ENCODE data around the gene EBLN1. TPM values are rescaled to one million over a fixed set of nuclear protein-coding genes. Genes with fewer than 3 reads are reported as not detected.

Gene EBLN1
- total RNA-seq, 2 experiments from 2014 or later = not detected

- peak; percentile 33 for DNase-seq
- POLR2A ChIA-PET = no interaction called here
- CTCF ChIA-PET = interaction anchor here (1.4 kb wide), 1 partner anchor 15 kb away, joined by 4 read pairs; no protein-coding TSS in a partner anchor
- Mint-ChIP-seq H3K27ac (peak overlapping the region; percentile 48), H3K27me3 (ENCODE audit: low read depth) (no peaks in the 10 kb centered on the region), H3K4me1 (ENCODE audit: low read depth) (peaks cover 35% of the 10 kb centered on the region), H3K4me3 (no peak overlapping the region), H3K36me3 (ENCODE audit: low read depth) (peaks cover 2% of the 10 kb centered on the region), H3K9me3 (ENCODE audit: insufficient read depth) (no peaks in the 10 kb centered on the region)
- ATAC-seq = peak; percentile 71
These were observed 29.0 kb upstream of the EBLN1 start for GRCh38 chr10:22246680-22247391.

GRCh38 chr10:22245567-22245966 lies 27.8 kb upstream of the EBLN1 start:
- POLR2A ChIA-PET = no interaction called here
- no peak for ATAC-seq
- no peaks in the 10 kb centered on the region for H3K9me3 Mint-ChIP-seq (ENCODE audit: insufficient read depth)

GRCh38 chr10:22244855-22245254 lies 27.0 kb upstream of the EBLN1 start:
- Mint-ChIP-seq H3K4me3 (no peak overlapping the region), H3K27ac (no peak overlapping the region), H3K27me3 (ENCODE audit: low read depth) (peaks cover 5% of the 10 kb centered on the region), H3K36me3 (ENCODE audit: low read depth) (no peaks in the 10 kb centered on the region), H3K9me3 (ENCODE audit: insufficient read depth) (no peaks in the 10 kb centered on the region), H3K4me1 (ENCODE audit: low read depth) (peaks cover 19% of the 10 kb centered on the region)
- POLR2A ChIA-PET = no interaction called here
- CTCF ChIA-PET = interaction anchor here (1.3 to 1.5 kb wide), 3 partner anchors 14 to 246 kb away, joined by 3 to 5 read pairs (median 3); no protein-coding TSS in a partner anchor
- no peak for DNase-seq
- no peak for ATAC-seq

More at GRCh38 chr10:22245567-22245966, 27.8 kb upstream of the EBLN1 start:
- H3K4me3 Mint-ChIP-seq = no peak overlapping the region
- peaks cover under 1% of the 10 kb centered on the region for H3K36me3 Mint-ChIP-seq (ENCODE audit: low read depth)
- peaks cover 5% of the 10 kb centered on the region for H3K27me3 Mint-ChIP-seq (ENCODE audit: low read depth)
- H3K4me1 Mint-ChIP-seq (ENCODE audit: low read depth) = peaks cover 25% of the 10 kb centered on the region
- no peak for DNase-seq
- CTCF ChIA-PET = interaction anchor here (1.1 to 1.5 kb wide), 5 partner anchors 8 to 246 kb away, joined by 3 to 5 read pairs (median 3); no protein-coding TSS in a partner anchor
- H3K27ac Mint-ChIP-seq = no peak overlapping the region

- ChIA-PET CTCF (interaction anchor here (0.6 to 1.3 kb wide), 4 partner anchors 13 to 417 kb away, joined by 3 to 8 read pairs (median 3); no protein-coding TSS in a partner anchor), POLR2A (no interaction called here)
- peak; percentile 30 for DNase-seq
- Mint-ChIP-seq H3K9me3 (ENCODE audit: insufficient read depth) (no peaks in the 10 kb centered on the region), H3K27me3 (ENCODE audit: low read depth) (peaks cover 5% of the 10 kb centered on the region), H3K4me1 (ENCODE audit: low read depth) (peaks cover 19% of the 10 kb centered on the region), H3K4me3 (no peak overlapping the region), H3K36me3 (ENCODE audit: low read depth) (no peaks in the 10 kb centered on the region), H3K27ac (no peak overlapping the region)
- no peak for ATAC-seq
These were observed 26.2 kb upstream of the EBLN1 start for GRCh38 chr10:22244001-22244400.

GRCh38 chr10:22243321-22243720 lies 25.5 kb upstream of the EBLN1 start:
- no peak for DNase-seq
- H3K9me3 Mint-ChIP-seq (ENCODE audit: insufficient read depth) = no peaks in the 10 kb centered on the region
- no peak overlapping the region for H3K27ac Mint-ChIP-seq
- ATAC-seq = no peak
- POLR2A ChIA-PET = no interaction called here
- H3K4me3 Mint-ChIP-seq = no peak overlapping the region
- CTCF ChIA-PET = interaction anchor here (1.1 to 1.2 kb wide), 2 partner anchors 13 to 29 kb away, joined by 3 to 8 read pairs; no protein-coding TSS in a partner anchor
- H3K36me3 Mint-ChIP-seq (ENCODE audit: low read depth) = peaks cover 2% of the 10 kb centered on the region
- peaks cover 19% of the 10 kb centered on the region for H3K4me1 Mint-ChIP-seq (ENCODE audit: low read depth)
- peaks cover 5% of the 10 kb centered on the region for H3K27me3 Mint-ChIP-seq (ENCODE audit: low read depth)

GRCh38 chr10:22231260-22231659 lies 13.4 kb upstream of the EBLN1 start:
- DNase-seq (no peak), ATAC-seq (no peak)
- Mint-ChIP-seq H3K4me3 (no peak overlapping the region), H3K36me3 (ENCODE audit: low read depth) (peaks cover 3% of the 10 kb centered on the region), H3K27ac (no peak overlapping the region), H3K4me1 (ENCODE audit: low read depth) (peaks cover 20% of the 10 kb centered on the region), H3K9me3 (ENCODE audit: insufficient read depth) (no peaks in the 10 kb centered on the region), H3K27me3 (ENCODE audit: low read depth) (peaks cover 27% of the 10 kb centered on the region)
- CTCF ChIA-PET = interaction anchor here (1.3 to 1.9 kb wide), 3 partner anchors 12 to 84 kb away, joined by 5 to 8 read pairs (median 8); partner anchors contain the start of gene COMMD3
- POLR2A ChIA-PET = interaction anchor here (3.0 kb wide), 1 partner anchor 228 kb away, joined by 10 read pairs; the partner anchor contains the start of gene DNAJC1

- H3K27me3 Mint-ChIP-seq (ENCODE audit: low read depth) = peaks cover 26% of the 10 kb centered on the region
- ATAC-seq = peak; percentile 40
- no peaks in the 10 kb centered on the region for H3K9me3 Mint-ChIP-seq (ENCODE audit: insufficient read depth)
- DNase-seq = peak; percentile 62
- peak overlapping the region; percentile 94 for H3K27ac Mint-ChIP-seq
- ChIA-PET POLR2A (interaction anchor here (0.8 to 3.0 kb wide), 3 partner anchors 86 to 227 kb away, joined by 4 to 20 read pairs (median 10); partner anchors contain the start of genes COMMD3 and DNAJC1), CTCF (interaction anchor here (1.2 to 1.9 kb wide), 4 partner anchors 13 to 110 kb away, joined by 3 to 8 read pairs (median 6); partner anchors contain the start of gene COMMD3)
- peaks cover 3% of the 10 kb centered on the region for H3K36me3 Mint-ChIP-seq (ENCODE audit: low read depth)
- peak overlapping the region; percentile 81 for H3K4me3 Mint-ChIP-seq
- H3K4me1 Mint-ChIP-seq (ENCODE audit: low read depth) = peaks cover 20% of the 10 kb centered on the region
These were observed 12.5 kb upstream of the EBLN1 start for GRCh38 chr10:22230158-22230833.

GRCh38 chr10:22229802-22230157 lies 12.0 kb upstream of the EBLN1 start:
- ATAC-seq (no peak), DNase-seq (no peak)
- Mint-ChIP-seq H3K36me3 (ENCODE audit: low read depth) (peaks cover 3% of the 10 kb centered on the region), H3K4me1 (ENCODE audit: low read depth) (peaks cover 20% of the 10 kb centered on the region), H3K27me3 (ENCODE audit: low read depth) (peaks cover 26% of the 10 kb centered on the region), H3K27ac (peak overlapping the region; percentile 94), H3K9me3 (ENCODE audit: insufficient read depth) (no peaks in the 10 kb centered on the region), H3K4me3 (peak overlapping the region; percentile 81)
- CTCF ChIA-PET = interaction anchor here (1.2 to 1.9 kb wide), 3 partner anchors 14 to 110 kb away, joined by 3 to 8 read pairs (median 8); partner anchors contain the start of gene COMMD3
- POLR2A ChIA-PET = interaction anchor here (1.1 to 3.0 kb wide), 3 partner anchors 86 to 227 kb away, joined by 3 to 20 read pairs (median 10); partner anchors contain the start of genes COMMD3 and DNAJC1

- ChIA-PET POLR2A (interaction anchor here (0.6 to 3.0 kb wide), 7 partner anchors 25 to 238 kb away, joined by 3 to 20 read pairs (median 3); partner anchors contain the start of genes COMMD3 and DNAJC1), CTCF (interaction anchor here (0.6 to 2.2 kb wide), 10 partner anchors 10 to 265 kb away, joined by 3 to 9 read pairs (median 3); partner anchors contain the start of genes COMMD3, DNAJC1 and EBLN1)
- peak; percentile 87 for ATAC-seq
- peak; percentile 89 for DNase-seq
- peak overlapping the region; percentile 81 for H3K4me3 Mint-ChIP-seq
- H3K9me3 Mint-ChIP-seq (ENCODE audit: insufficient read depth) = no peaks in the 10 kb centered on the region
- peaks cover 25% of the 10 kb centered on the region for H3K27me3 Mint-ChIP-seq (ENCODE audit: low read depth)
- H3K4me1 Mint-ChIP-seq (ENCODE audit: low read depth) = peaks cover 20% of the 10 kb centered on the region
- peaks cover 3% of the 10 kb centered on the region for H3K36me3 Mint-ChIP-seq (ENCODE audit: low read depth)
- peak overlapping the region; percentile 94 for H3K27ac Mint-ChIP-seq
These were observed 11.4 kb upstream of the EBLN1 start for GRCh38 chr10:22228943-22229801.

GRCh38 chr10:22228167-22228938 lies 10.5 kb upstream of the EBLN1 start:
- Mint-ChIP-seq H3K9me3 (ENCODE audit: insufficient read depth) (no peaks in the 10 kb centered on the region), H3K27ac (peak overlapping the region; percentile 94), H3K27me3 (ENCODE audit: low read depth) (peaks cover 22% of the 10 kb centered on the region), H3K36me3 (ENCODE audit: low read depth) (peaks cover 3% of the 10 kb centered on the region), H3K4me1 (ENCODE audit: low read depth) (peaks cover 20% of the 10 kb centered on the region), H3K4me3 (peak overlapping the region; percentile 81)
- ChIA-PET CTCF (interaction anchor here (0.6 to 2.2 kb wide), 11 partner anchors 10 to 266 kb away, joined by 3 to 9 read pairs (median 3); partner anchors contain the start of genes COMMD3, DNAJC1 and EBLN1), POLR2A (interaction anchor here (0.9 to 3.0 kb wide), 5 partner anchors 26 to 225 kb away, joined by 3 to 20 read pairs (median 3); partner anchors contain the start of genes COMMD3 and DNAJC1)
- ATAC-seq (no peak), DNase-seq (no peak)

Data from activated CD8-positive, alpha-beta T cell treated with anti-CD3 and anti-CD28 coated beads, Interleukin-2, amount 10 ng/mL, durations not matched to agents 7 days and 5 days (primary cell).